SU-DHL-6 (cell line): ENCODE results near the gene RIMS4.

Source experiments
- H2AFZ ChIP-seq: fragments of 200-600 bp; sonication (generic); 2 replicates; pipeline ENCODE4 v1.6.1; 2014; ENCODE audit warnings: low read depth, mild to moderate bottlenecking, moderate library complexity, mixed read lengths, antibody characterized with exemption, low read length; ENCODE audit not compliant: severe bottlenecking
- H3F3A ChIP-seq: fragments of 200-600 bp; shearing (Covaris generic); 2 replicates; pipeline ENCODE4 v1.6.0; 2016; ENCODE audit warnings: antibody characterized with exemption, mild to moderate bottlenecking; ENCODE audit not compliant: insufficient read depth
- H3K27ac ChIP-seq: fragments of 200-600 bp; sonication (generic); 2 replicates; pipeline ENCODE4 v1.5.1; 2016; ENCODE audit warnings: low read depth, mild to moderate bottlenecking, low read length, moderate library complexity, mixed read lengths
- H3K27me3 ChIP-seq: fragments of 200-600 bp; sonication (generic), shearing (Covaris generic); 2 replicates; pipeline ENCODE4 v1.6.0; 2014; ENCODE audit warnings: mild to moderate bottlenecking, low read length
- H3K36me3 ChIP-seq: fragments of 200-600 bp; sonication (generic); 2 replicates; pipeline ENCODE4 v1.6.1; 2014; ENCODE audit warnings: mild to moderate bottlenecking, low read length, mixed read lengths
- H3K4me2 ChIP-seq: fragments of 300-600, 200-600 bp; shearing (Covaris generic), sonication (generic); 2 replicates; pipeline ENCODE4 v1.6.0; 2014; ENCODE audit warnings: low read length, low read depth, mild to moderate bottlenecking; ENCODE audit not compliant: poor library complexity, severe bottlenecking
- H3K4me3 ChIP-seq: fragments of 200-600 bp; sonication (generic); 2 replicates; pipeline ENCODE4 v1.5.1; 2014; ENCODE audit warnings: antibody characterized with exemption, low read length, mild to moderate bottlenecking, mixed read lengths; ENCODE audit not compliant: insufficient read depth, poor library complexity, severe bottlenecking
- H3K79me2 ChIP-seq: fragments of 200-600 bp; sonication (generic); 2 replicates; pipeline ENCODE4 v1.6.1; 2014; ENCODE audit warnings: mild to moderate bottlenecking, low read length, moderate library complexity; ENCODE audit not compliant: insufficient read depth
- H3K9ac ChIP-seq: fragments of 200-600 bp; sonication (generic); 2 replicates; pipeline ENCODE4 v1.7.0; 2014; ENCODE audit warnings: mild to moderate bottlenecking, low read length
- H3K9me2 ChIP-seq: fragments of 200-600 bp; sonication (generic); replicated peaks from 2 replicates; pipeline ENCODE4 v1.6.1; 2014; ENCODE audit warnings: low read length; ENCODE audit not compliant: insufficient read depth
- H3K9me3 ChIP-seq: fragments of 200-600 bp; sonication (generic); 2 replicates; pipeline ENCODE4 v1.6.1; 2014; ENCODE audit warnings: low read length, mixed read lengths; ENCODE audit not compliant: insufficient read depth
- H4K20me1 ChIP-seq: fragments of 200-600 bp; sonication (generic); 2 replicates; pipeline ENCODE4 v1.6.1; 2014; ENCODE audit warnings: low read depth, mild to moderate bottlenecking, antibody characterized with exemption, low read length, moderate library complexity, mixed read lengths
- EZH2phosphoT487 ChIP-seq: fragments of 200-600 bp; sonication (generic), shearing (Covaris generic); conservative IDR thresholded peaks from 2 replicates; pipeline ENCODE4 v1.6.1; 2018; ENCODE audit warnings: mild to moderate bottlenecking, antibody characterized with exemption, low read length, moderate library complexity, mixed read lengths
- TF ChIP-seq, protein P1 (sequence below): fragments of 200-600 bp; sonication (generic); IDR thresholded peaks from one replicate; pipeline ENCODE4 v1.5.1; 2017; ENCODE audit warnings: antibody characterized with exemption, mild to moderate bottlenecking, low read length, moderate library complexity; ENCODE audit not compliant: insufficient read depth, poor library complexity, severe bottlenecking

The RIMS4 gene

DNA sequence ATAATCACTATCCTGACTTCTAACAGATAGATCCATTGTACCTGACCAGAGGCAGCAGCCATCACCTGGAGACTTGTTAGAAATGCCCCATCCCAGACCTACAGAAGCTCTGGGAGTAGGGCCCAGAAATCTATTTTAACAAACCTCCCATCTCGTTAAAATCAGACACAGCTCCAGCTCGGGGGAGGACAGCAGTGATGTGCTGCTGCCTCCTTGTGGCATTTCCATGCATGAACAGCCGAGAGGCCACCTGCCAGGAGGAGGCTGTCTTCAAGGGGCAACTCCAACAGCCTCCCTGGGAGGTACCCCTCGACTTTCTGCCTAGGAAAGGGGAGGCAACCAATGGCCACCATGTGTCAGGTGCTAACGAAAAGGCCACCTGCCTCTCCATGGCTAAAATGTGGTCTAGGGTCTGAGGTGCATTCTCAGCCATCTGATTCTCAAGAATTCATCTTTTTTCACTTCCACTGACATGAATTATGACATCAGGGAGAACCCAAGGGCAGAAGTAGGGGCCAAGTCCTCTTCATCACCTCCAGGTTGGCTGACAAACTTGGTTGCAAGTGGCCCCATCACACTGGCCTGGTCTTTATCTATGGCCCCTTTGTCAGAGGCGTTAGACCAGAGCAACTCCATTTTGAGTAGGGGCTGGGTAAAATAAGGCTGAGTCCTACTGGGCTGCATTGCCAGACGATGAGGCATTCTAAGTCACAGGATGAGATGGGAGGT lies 76.8 kb downstream of the RIMS4 start:
- H2AFZ ChIP-seq: no peak overlapping the region
- H3K4me3 ChIP-seq: no peak overlapping the region
- H4K20me1 ChIP-seq: no peaks in the 10 kb centered on the region
- H3K9ac ChIP-seq: no peak overlapping the region
- H3K4me2 ChIP-seq: no peak overlapping the region
- H3K36me3 ChIP-seq: no peaks in the 10 kb centered on the region
- no peaks in the 10 kb centered on the region for H3F3A ChIP-seq
- H3K27ac ChIP-seq: no peak overlapping the region
- H3K27me3 ChIP-seq: no peaks in the 10 kb centered on the region
- no peaks in the 10 kb centered on the region; the same call in 1 of the 2 replicates for H3K9me3 ChIP-seq
- H3K79me2 ChIP-seq: no peaks in the 10 kb centered on the region
- TF ChIP-seq EZH2phosphoT487: no peak
- TF ChIP-seq, protein P1, sequence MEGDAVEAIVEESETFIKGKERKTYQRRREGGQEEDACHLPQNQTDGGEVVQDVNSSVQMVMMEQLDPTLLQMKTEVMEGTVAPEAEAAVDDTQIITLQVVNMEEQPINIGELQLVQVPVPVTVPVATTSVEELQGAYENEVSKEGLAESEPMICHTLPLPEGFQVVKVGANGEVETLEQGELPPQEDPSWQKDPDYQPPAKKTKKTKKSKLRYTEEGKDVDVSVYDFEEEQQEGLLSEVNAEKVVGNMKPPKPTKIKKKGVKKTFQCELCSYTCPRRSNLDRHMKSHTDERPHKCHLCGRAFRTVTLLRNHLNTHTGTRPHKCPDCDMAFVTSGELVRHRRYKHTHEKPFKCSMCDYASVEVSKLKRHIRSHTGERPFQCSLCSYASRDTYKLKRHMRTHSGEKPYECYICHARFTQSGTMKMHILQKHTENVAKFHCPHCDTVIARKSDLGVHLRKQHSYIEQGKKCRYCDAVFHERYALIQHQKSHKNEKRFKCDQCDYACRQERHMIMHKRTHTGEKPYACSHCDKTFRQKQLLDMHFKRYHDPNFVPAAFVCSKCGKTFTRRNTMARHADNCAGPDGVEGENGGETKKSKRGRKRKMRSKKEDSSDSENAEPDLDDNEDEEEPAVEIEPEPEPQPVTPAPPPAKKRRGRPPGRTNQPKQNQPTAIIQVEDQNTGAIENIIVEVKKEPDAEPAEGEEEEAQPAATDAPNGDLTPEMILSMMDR: peak; percentile 57
- no peaks in the 10 kb centered on the region for H3K9me2 ChIP-seq

DNA sequence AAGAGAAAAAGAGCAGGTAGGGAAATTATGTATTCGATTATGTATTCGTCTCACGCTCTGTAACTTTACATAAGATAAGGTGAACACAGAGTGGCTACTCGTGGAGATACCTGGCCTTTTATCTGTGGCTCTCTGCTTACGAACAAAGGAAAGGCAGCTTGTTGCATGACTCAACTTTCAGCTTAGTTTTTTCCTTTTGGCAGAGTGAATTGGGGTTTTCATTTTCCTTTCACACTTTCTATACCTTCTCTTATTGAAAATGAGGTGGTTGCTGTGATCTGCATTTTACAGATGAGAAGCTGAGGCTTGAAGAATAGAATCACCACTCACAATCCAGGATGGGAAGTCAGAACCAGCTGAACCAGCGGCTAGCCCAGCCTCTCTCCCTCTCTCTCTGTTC lies 78.0 kb downstream of the RIMS4 start:
- Histone ChIP-seq H4K20me1 (no peaks in the 10 kb centered on the region), H3K4me3 (no peak overlapping the region), H3K27me3 (no peaks in the 10 kb centered on the region), H2AFZ (no peak overlapping the region), H3K79me2 (no peaks in the 10 kb centered on the region), H3K36me3 (no peaks in the 10 kb centered on the region), H3K9me3 (no peaks in the 10 kb centered on the region; the same call in 1 of the 2 replicates), H3K9me2 (no peaks in the 10 kb centered on the region), H3K4me2 (no peak overlapping the region), H3K27ac (no peak overlapping the region), H3F3A (no peaks in the 10 kb centered on the region), H3K9ac (no peak overlapping the region)
- no peak for TF ChIP-seq EZH2phosphoT487
- TF ChIP-seq, protein P1: no peak

DNA sequence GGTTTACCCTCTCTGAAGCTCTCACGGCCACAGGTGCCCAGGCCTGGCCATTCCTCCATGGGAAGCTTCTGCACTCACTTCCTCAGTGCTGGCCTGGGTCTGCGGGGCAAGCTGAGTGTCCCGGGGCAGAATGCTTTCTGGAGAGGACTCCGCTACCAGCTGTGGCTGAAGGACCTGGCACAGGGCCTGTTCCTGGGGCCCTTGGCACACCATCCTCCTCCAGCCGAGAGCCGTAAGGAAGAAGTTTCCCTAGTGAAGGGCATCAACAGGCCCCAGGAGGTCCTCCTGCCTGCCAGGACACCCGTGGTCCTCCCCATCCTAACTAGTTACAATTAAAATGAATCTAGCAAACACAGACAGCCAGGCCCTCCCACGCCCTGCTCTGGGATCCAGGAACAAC lies 78.7 kb downstream of the RIMS4 start:
- H3K9me2 ChIP-seq: no peaks in the 10 kb centered on the region
- H3F3A ChIP-seq: no peaks in the 10 kb centered on the region
- no peaks in the 10 kb centered on the region for H3K79me2 ChIP-seq
- H4K20me1 ChIP-seq: no peaks in the 10 kb centered on the region
- no peak overlapping the region for H3K4me2 ChIP-seq
- no peak overlapping the region for H3K27ac ChIP-seq
- H3K9ac ChIP-seq: no peak overlapping the region
- no peaks in the 10 kb centered on the region for H3K36me3 ChIP-seq
- H3K9me3 ChIP-seq: no peaks in the 10 kb centered on the region
- no peak overlapping the region for H3K4me3 ChIP-seq
- TF ChIP-seq, protein P1: no peak
- no peak overlapping the region for H2AFZ ChIP-seq
- no peaks in the 10 kb centered on the region for H3K27me3 ChIP-seq
